Uterus (tissue), 4 donors: Measurements from ENCODE around the gene FBXO15. TPM values are rescaled to one million over a fixed set of nuclear protein-coding genes. Genes with fewer than 3 reads are reported as not detected.

Experiments
- DNase-seq, 2 donors: peaks; one replicate each; pipeline ENCODE4 v3.0.0-alpha.2; 2019 to 2020
- H3K27ac ChIP-seq, 2 donors: fragments of 200-600 bp; sonication (generic); 1 replicate in 1 of 2; 2 replicates in 1 of 2; pipeline ENCODE4 v1.5.1; 2016 to 2018
- H3K27me3 ChIP-seq, 2 donors: fragments of 200-600 bp; sonication (generic); one replicate each; pipeline ENCODE4 v1.5.1; 2018 to 2019; ENCODE audit warnings: control low read depth in 1 of 2
- H3K36me3 ChIP-seq, 2 donors: fragments of 200-600 bp; sonication (generic); one replicate each; pipeline ENCODE4 v1.5.1; 2019; ENCODE audit warnings: control low read depth in 1 of 2
- H3K4me1 ChIP-seq, 2 donors: fragments of 200-600 bp; sonication (generic); one replicate each; pipeline ENCODE4 v1.5.1; 2018 to 2019; ENCODE audit warnings: control low read depth in 1 of 2
- H3K4me3 ChIP-seq, 2 donors: fragments of 200-600 bp; sonication (generic); 1 replicate in 1 of 2; 2 replicates in 1 of 2; pipeline ENCODE4 v1.5.1; 2018 to 2019; ENCODE audit warnings: mild to moderate bottlenecking in 1 of 2
- H3K9me3 ChIP-seq, 2 donors: fragments of 200-600 bp; sonication (generic); one replicate each; pipeline ENCODE4 v1.5.1; 2019; ENCODE audit warnings: control low read depth in 1 of 2
- POLR2A ChIP-seq, 2 donors: fragments of 450-650 bp; IDR thresholded peaks; one replicate each; pipeline ENCODE4 v1.6.1; 2016; ENCODE audit warnings: antibody characterized with exemption in 2 of 2, mild to moderate bottlenecking in 1 of 2, moderate library complexity in 1 of 2
- intact Hi-C: fragments of 100-400 bp; cut with DNase I; formaldehyde crosslinking; loops from one replicate; pipeline ENCODE4 v1.15.1; 2023; ENCODE audit warnings: low total_unique reads
- total RNA-seq, 4 donors: library from RNA; depleted of rRNA in 3 of 4; stranded (reverse); fragments of >200 nt in 3 of 4; gene quantifications; one replicate each; pipeline versions ENCODE4 v1.1.0 to v1.2.4, GENCODE V29; 2014 to 2023
- TF ChIP-seq, protein P1 (sequence below), 4 experiments: fragments of 200-600 bp in 2 of 4; fragments of 450-650 bp in 2 of 4; sonication (generic) in 2 of 4; IDR thresholded peaks; one replicate each; pipeline ENCODE4 v1.5.1; 2016 to 2019; ENCODE audit warnings: antibody characterized with exemption in 4 of 4, mild to moderate bottlenecking in 2 of 4, moderate library complexity in 1 of 4
- donor health status: DM: yes; HTN: yes; CAD: no.

Gene FBXO15
- total RNA-seq, 4 donors from 2014 or later: 0.76 to 3.0 TPM; not detected in 2

- TF ChIP-seq POLR2A (IDR thresholded peaks at IDR 0.05): no peak
- TF ChIP-seq, protein P1, sequence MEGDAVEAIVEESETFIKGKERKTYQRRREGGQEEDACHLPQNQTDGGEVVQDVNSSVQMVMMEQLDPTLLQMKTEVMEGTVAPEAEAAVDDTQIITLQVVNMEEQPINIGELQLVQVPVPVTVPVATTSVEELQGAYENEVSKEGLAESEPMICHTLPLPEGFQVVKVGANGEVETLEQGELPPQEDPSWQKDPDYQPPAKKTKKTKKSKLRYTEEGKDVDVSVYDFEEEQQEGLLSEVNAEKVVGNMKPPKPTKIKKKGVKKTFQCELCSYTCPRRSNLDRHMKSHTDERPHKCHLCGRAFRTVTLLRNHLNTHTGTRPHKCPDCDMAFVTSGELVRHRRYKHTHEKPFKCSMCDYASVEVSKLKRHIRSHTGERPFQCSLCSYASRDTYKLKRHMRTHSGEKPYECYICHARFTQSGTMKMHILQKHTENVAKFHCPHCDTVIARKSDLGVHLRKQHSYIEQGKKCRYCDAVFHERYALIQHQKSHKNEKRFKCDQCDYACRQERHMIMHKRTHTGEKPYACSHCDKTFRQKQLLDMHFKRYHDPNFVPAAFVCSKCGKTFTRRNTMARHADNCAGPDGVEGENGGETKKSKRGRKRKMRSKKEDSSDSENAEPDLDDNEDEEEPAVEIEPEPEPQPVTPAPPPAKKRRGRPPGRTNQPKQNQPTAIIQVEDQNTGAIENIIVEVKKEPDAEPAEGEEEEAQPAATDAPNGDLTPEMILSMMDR (IDR thresholded peaks at IDR 0.05): no peak
- intact Hi-C loops: no loop called here
- Histone ChIP-seq H3K36me3 (no peaks in the 10 kb centered on the region), H3K27me3 (no peaks in the 10 kb centered on the region), H3K27ac (no peak overlapping the region), H3K4me1 (no peaks in the 10 kb centered on the region), H3K9me3 (no peaks in the 10 kb centered on the region), H3K4me3 (no peak overlapping the region)
- no peak for DNase-seq
Measured at GRCh38 chr18:74172697-74173433, 25.2 kb upstream of the FBXO15 start.

DNA sequence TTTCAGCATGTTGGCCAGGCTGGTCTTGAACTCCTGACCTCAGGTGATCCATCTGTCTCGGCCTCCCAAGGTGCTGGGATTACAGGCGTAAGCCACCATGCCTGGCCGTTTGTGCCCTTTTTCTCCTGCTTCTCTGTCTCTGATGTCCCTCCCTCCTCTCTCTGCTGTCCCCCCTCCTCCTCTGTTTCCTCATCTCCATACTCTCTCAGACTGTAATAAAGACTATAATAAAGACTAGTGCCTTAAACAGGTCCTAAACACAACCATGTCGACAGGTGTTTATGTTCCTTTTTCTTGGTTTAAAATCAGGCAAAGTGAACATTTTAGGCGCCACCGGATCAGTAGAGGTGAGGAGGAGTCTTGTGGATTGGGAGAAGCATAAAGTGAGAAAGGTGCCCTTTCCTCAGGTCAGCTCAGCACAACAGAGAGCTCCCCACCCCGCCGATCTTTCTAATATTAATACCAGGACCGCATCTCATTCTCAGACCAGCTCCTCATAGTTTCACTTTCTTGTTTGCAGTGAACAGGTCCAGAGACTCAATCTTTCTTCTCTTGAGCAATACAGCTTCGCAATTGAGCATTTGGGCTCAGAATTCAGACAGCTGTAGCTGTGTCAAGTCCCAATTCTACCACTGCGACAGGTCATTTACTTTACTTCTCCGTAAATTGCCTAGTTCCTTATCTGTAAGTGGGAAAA lies 24.4 kb upstream of the FBXO15 start:
- no peak for TF ChIP-seq POLR2A (IDR thresholded peaks at IDR 0.05)
- TF ChIP-seq, protein P1 (IDR thresholded peaks at IDR 0.05): no peak
- no peak overlapping the region for H3K4me3 ChIP-seq
- intact Hi-C loops: no loop called here

GRCh38 chr18:74166386-74166785 lies 18.8 kb upstream of the FBXO15 start:
- no peak for DNase-seq
- Histone ChIP-seq H3K27me3 (no peaks in the 10 kb centered on the region), H3K9me3 (no peaks in the 10 kb centered on the region), H3K27ac (no peak overlapping the region), H3K4me1 (no peaks in the 10 kb centered on the region), H3K36me3 (no peaks in the 10 kb centered on the region), H3K4me3 (no peak overlapping the region)
- intact Hi-C loops: no loop called here
- TF ChIP-seq POLR2A (IDR thresholded peaks at IDR 0.05): no peak
- TF ChIP-seq, protein P1 (IDR thresholded peaks at IDR 0.05): no peak

More for the DNA sequence above, 24.4 kb upstream of the FBXO15 start:
- no peaks in the 10 kb centered on the region for H3K4me1 ChIP-seq
- no peak overlapping the region for H3K27ac ChIP-seq
- no peaks in the 10 kb centered on the region for H3K9me3 ChIP-seq
- no peaks in the 10 kb centered on the region for H3K27me3 ChIP-seq
- no peaks in the 10 kb centered on the region for H3K36me3 ChIP-seq
- DNase-seq: no peak

GRCh38 chr18:74163019-74163660 lies 15.5 kb upstream of the FBXO15 start:
- Histone ChIP-seq H3K4me3 (no peak overlapping the region), H3K36me3 (no peaks in the 10 kb centered on the region)
- no peak for DNase-seq

More at GRCh38 chr18:74163019-74163660, 15.5 kb upstream of the FBXO15 start:
- TF ChIP-seq POLR2A (IDR thresholded peaks at IDR 0.05): no peak
- TF ChIP-seq, protein P1 (IDR thresholded peaks at IDR 0.05): no peak
- Histone ChIP-seq H3K9me3 (no peaks in the 10 kb centered on the region), H3K4me1 (no peaks in the 10 kb centered on the region), H3K27ac (no peak overlapping the region), H3K27me3 (no peaks in the 10 kb centered on the region)
- intact Hi-C loops: no loop called here
